Measurements from ENCODE around the gene HOXA11. TPM values are rescaled to one million over a fixed set of nuclear protein-coding genes. Genes with fewer than 3 reads are reported as not detected.

HOXA11 gene
- total and polyA plus RNA-seq, 2 of the 4 experiments (the other 2 are of a cell fraction): 0.05 TPM; not detected in 1

DNA sequence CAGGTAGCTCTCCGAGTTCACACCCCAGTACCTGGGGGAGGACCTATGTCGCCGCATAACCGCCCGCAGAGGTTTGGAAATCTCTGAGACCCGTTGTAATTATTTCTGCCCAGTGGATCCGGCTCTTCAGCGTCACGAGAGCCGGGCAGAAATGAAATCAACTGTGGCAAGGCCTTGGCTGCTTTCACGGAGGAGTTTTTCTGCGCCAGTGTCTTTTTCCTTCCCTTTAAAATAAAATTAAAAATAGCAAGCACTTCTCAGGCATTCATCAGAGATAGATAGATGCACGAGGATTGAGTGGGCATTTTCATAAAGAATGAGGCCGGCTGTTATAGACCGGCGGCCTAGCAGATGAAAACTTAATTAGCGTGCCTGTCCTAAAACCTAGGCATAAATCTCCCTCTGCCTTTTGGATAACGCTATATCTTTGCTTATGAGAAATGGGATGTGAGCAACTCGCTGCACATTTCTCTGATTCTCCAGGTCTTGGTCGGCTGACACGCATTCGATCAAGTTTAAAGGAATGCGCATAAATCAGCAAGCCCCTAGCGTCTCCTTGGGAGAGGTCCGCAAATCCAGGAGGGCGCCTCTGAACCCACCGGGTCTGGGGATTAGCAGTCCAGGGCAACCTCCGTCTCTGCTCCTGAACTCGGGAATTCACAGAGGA lies 8.4 kb upstream of the HOXA11 start:
- Histone ChIP-seq H3K9ac (ENCODE audit: low read depth, low read length) (no peak overlapping the region), H3K36me3 (ENCODE audit: control insufficient read depth, insufficient read depth, low read length) (no peaks in the 10 kb centered on the region), H3K9me1 (ENCODE audit: insufficient read depth, low read length) (no peaks in the 10 kb centered on the region), H3K4me2 (ENCODE audit: low read depth, low read length) (no peak overlapping the region), H3K14ac (replicated peaks; ENCODE audit: low read depth, low read length) (no peak overlapping the region), H2BK20ac (ENCODE audit: low read depth, low read length) (no peak overlapping the region), H3K56ac (ENCODE audit: extremely low read depth, insufficient read depth, low read length) (no peak overlapping the region), H2BK15ac (ENCODE audit: low read depth, low read length) (no peak overlapping the region), H4K8ac (ENCODE audit: low read depth in 2 of 2, low read length in 2 of 2) (no peak overlapping the region), H2BK5ac (ENCODE audit: low read depth, low read length, poor library complexity, severe bottlenecking) (no peak overlapping the region), H2AK9ac (replicated peaks; ENCODE audit: low read depth, low read length, poor library complexity) (no peak overlapping the region), H4K91ac (ENCODE audit: insufficient read depth, low read depth, low read length) (no peak overlapping the region), H3K79me1 (ENCODE audit: low read depth in 1 of 2, low read length in 2 of 2) (no peaks in the 10 kb centered on the region), H2AK5ac (ENCODE audit: low read depth, low read length) (no peak overlapping the region), H2BK120ac (ENCODE audit: low read depth, low read length) (no peak overlapping the region), H3K4me3 (ENCODE audit: insufficient read depth, low read depth, low read length) (no peak overlapping the region), H3K27me3 (ENCODE audit: control insufficient read depth, insufficient read depth, low read length) (peaks cover 88% of the 10 kb centered on the region), H3K4me1 (ENCODE audit: control insufficient read depth, insufficient read depth, low read length) (no peaks in the 10 kb centered on the region; the same call in 1 of the 2 replicates), H3K27ac (ENCODE audit: insufficient read depth, low read length) (no peak overlapping the region), H4K20me1 (ENCODE audit: insufficient read depth, low read length) (peaks cover 4% of the 10 kb centered on the region; the same call in 1 of the 2 replicates), H3K9me3 (ENCODE audit: control insufficient read depth, insufficient read depth, low read length) (peaks cover 12% of the 10 kb centered on the region; the same call in 1 of the 2 replicates), H4K5ac (ENCODE audit: low read depth, low read length) (no peak overlapping the region), H3K4ac (ENCODE audit: low read depth, low read length) (no peak overlapping the region), H2AFZ (replicated peaks; ENCODE audit: low read length, poor library complexity) (peak overlapping the region; percentile 36), H3K23ac (ENCODE audit: low read depth, low read length) (0 out of 2 replicates have a peak overlapping the region, but pooled peaks have one; percentile 3), H3K18ac (ENCODE audit: low read depth, low read length) (no peak overlapping the region)
- dilution Hi-C loops (cut with HindIII; ENCODE audit: low sequenced_read_pairs, unreplicated experiment) (no loop called here), intact Hi-C loops (cut with micrococcal nuclease) (loop anchor here (10.0 kb wide), 4 partner anchors 551 to 1911 kb away; partner anchors contain the start of gene TAX1BP1), in situ Hi-C loops (cut with MboI; ENCODE audit: low sequenced_read_pairs) (loop anchor here (10.0 kb wide), 1 partner anchor 881 kb away; no protein-coding TSS in a partner anchor)
- no peak for DNase-seq
- ChIA-PET POLR2A (ENCODE audit: unreplicated experiment) (no interaction called here), CTCF (interaction anchor here (1.3 kb wide), 1 partner anchor 581 kb away, joined by 3 read pairs; no protein-coding TSS in a partner anchor)
- WGBS, 2 experiments (ENCODE audit: extremely low coverage in 2 of 2, insufficient read length in 1 of 2): 22% methylated on average over 15 of the region's 29 CpGs; no CpG with 5 or more reads in 1 of the 2 experiments
- ATAC-seq (ENCODE audit: low read depth): no peak
- BruUV-seq (replicated peaks): no TSS peak
- TF ChIP-seq MAFK (IDR thresholded peaks at IDR 0.05; ENCODE audit: low read depth, low read length): no peak
- no peak for TF ChIP-seq RAD21 (IDR thresholded peaks at IDR 0.05; ENCODE audit: low read length)
- TF ChIP-seq, protein P1, sequence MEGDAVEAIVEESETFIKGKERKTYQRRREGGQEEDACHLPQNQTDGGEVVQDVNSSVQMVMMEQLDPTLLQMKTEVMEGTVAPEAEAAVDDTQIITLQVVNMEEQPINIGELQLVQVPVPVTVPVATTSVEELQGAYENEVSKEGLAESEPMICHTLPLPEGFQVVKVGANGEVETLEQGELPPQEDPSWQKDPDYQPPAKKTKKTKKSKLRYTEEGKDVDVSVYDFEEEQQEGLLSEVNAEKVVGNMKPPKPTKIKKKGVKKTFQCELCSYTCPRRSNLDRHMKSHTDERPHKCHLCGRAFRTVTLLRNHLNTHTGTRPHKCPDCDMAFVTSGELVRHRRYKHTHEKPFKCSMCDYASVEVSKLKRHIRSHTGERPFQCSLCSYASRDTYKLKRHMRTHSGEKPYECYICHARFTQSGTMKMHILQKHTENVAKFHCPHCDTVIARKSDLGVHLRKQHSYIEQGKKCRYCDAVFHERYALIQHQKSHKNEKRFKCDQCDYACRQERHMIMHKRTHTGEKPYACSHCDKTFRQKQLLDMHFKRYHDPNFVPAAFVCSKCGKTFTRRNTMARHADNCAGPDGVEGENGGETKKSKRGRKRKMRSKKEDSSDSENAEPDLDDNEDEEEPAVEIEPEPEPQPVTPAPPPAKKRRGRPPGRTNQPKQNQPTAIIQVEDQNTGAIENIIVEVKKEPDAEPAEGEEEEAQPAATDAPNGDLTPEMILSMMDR (conservative IDR thresholded peaks at IDR 0.05; ENCODE audit: low read depth, low read length): no peak
- no peak for TF ChIP-seq RCOR1 (IDR thresholded peaks at IDR 0.05; ENCODE audit: insufficient replicate concordance, low read length)
- TF ChIP-seq FOS (IDR thresholded peaks at IDR 0.05; ENCODE audit: low read depth, low read length): no peak
- TF ChIP-seq MXI1 (IDR thresholded peaks at IDR 0.05; ENCODE audit: borderline replicate concordance, low read depth, low read length): no peak
- TF ChIP-seq NFE2L2 (IDR thresholded peaks at IDR 0.05; ENCODE audit: low read depth, low read length): no peak
- TF ChIP-seq, protein P2, sequence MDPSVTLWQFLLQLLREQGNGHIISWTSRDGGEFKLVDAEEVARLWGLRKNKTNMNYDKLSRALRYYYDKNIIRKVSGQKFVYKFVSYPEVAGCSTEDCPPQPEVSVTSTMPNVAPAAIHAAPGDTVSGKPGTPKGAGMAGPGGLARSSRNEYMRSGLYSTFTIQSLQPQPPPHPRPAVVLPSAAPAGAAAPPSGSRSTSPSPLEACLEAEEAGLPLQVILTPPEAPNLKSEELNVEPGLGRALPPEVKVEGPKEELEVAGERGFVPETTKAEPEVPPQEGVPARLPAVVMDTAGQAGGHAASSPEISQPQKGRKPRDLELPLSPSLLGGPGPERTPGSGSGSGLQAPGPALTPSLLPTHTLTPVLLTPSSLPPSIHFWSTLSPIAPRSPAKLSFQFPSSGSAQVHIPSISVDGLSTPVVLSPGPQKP (IDR thresholded peaks at IDR 0.05; ENCODE audit: borderline replicate concordance, low read depth, low read length): no peak
- no peak for TF ChIP-seq SMC3 (IDR thresholded peaks at IDR 0.05; ENCODE audit: low read depth, low read length)
- TF ChIP-seq CHD1 (IDR thresholded peaks at IDR 0.05; ENCODE audit: low read depth, low read length): no peak
- no peak for TF ChIP-seq RFX5 (IDR thresholded peaks at IDR 0.05; ENCODE audit: low read depth, low read length)
- no peak for TF ChIP-seq CEBPB (IDR thresholded peaks at IDR 0.05; ENCODE audit: low read depth, low read length)
- no peak for TF ChIP-seq POLR2A (IDR thresholded peaks at IDR 0.05; ENCODE audit: low read depth, low read length)
- TF ChIP-seq BHLHE40 (IDR thresholded peaks at IDR 0.05; ENCODE audit: low read depth, low read length): no peak
- TF ChIP-seq USF2 (IDR thresholded peaks at IDR 0.05; ENCODE audit: low read depth, low read length): no peak

Measured in IMR-90 (cell line).